ENCODE results near the gene TSHZ1. TPM values are rescaled to one million over a fixed set of nuclear protein-coding genes. Genes with fewer than 3 reads are reported as not detected.

TSHZ1 gene
- total RNA-seq, 4 donors from 2014 or later, result 14.1 to 23.3 (median 17.6) TPM

- H3K4me3 ChIP-seq (ENCODE audit: low read depth, poor library complexity, severe bottlenecking), result no peak overlapping the region
- DNase-seq (ENCODE audit: low spot score in 2 of 2), result no peak
- TF ChIP-seq CTCF (IDR thresholded peaks at IDR 0.05), result no peak
- no peak for TF ChIP-seq POLR2A (IDR thresholded peaks at IDR 0.05)
- intact Hi-C loops (cut with DNase I; ENCODE audit: low total_unique reads), result no loop called here
- 86 to 89% methylated on average over 5 of the region's 5 CpGs for WGBS, 2 donors
Measured at GRCh38 chr18:75314117-75314516, 103.5 kb downstream of the TSHZ1 start.

GRCh38 chr18:75314606-75315005 is 104.0 kb downstream of the TSHZ1 start:
- TF ChIP-seq POLR2A (IDR thresholded peaks at IDR 0.05) (no peak), CTCF (IDR thresholded peaks at IDR 0.05) (no peak)
- no peak overlapping the region for H3K4me3 ChIP-seq (ENCODE audit: low read depth, poor library complexity, severe bottlenecking)
- WGBS, 2 donors, result 91 to 92% methylated on average over 1 of the region's 1 CpG
- intact Hi-C loops (cut with DNase I; ENCODE audit: low total_unique reads), result no loop called here
- no peak for DNase-seq (ENCODE audit: low spot score in 2 of 2)

GRCh38 chr18:75316223-75316622 is 105.6 kb downstream of the TSHZ1 start:
- intact Hi-C loops (cut with DNase I; ENCODE audit: low total_unique reads), result no loop called here
- DNase-seq (ENCODE audit: low spot score in 2 of 2), result no peak
- no peak overlapping the region for H3K4me3 ChIP-seq (ENCODE audit: low read depth, poor library complexity, severe bottlenecking)
- 84 to 86% methylated on average over 10 of the region's 10 CpGs for WGBS, 2 donors
- no peak for TF ChIP-seq POLR2A (IDR thresholded peaks at IDR 0.05)

GRCh38 chr18:75316826-75317225 is 106.2 kb downstream of the TSHZ1 start:
- no peak overlapping the region for H3K4me3 ChIP-seq (ENCODE audit: low read depth, poor library complexity, severe bottlenecking)
- TF ChIP-seq POLR2A (IDR thresholded peaks at IDR 0.05) (no peak), CTCF (IDR thresholded peaks at IDR 0.05) (no peak)
- intact Hi-C loops (cut with DNase I; ENCODE audit: low total_unique reads), result no loop called here
- no peak for DNase-seq (ENCODE audit: low spot score in 2 of 2)
- 93 to 95% methylated on average over 8 of the region's 8 CpGs for WGBS, 2 donors

GRCh38 chr18:75317300-75317699 is 106.7 kb downstream of the TSHZ1 start:
- intact Hi-C loops (cut with DNase I; ENCODE audit: low total_unique reads), result no loop called here
- 93 to 94% methylated on average over 17 of the region's 17 CpGs for WGBS, 2 donors
- no peak overlapping the region for H3K4me3 ChIP-seq (ENCODE audit: low read depth, poor library complexity, severe bottlenecking)
- no peak for DNase-seq (ENCODE audit: low spot score in 2 of 2)
- no peak for TF ChIP-seq CTCF (IDR thresholded peaks at IDR 0.05)

GRCh38 chr18:75317703-75318102 is 107.1 kb downstream of the TSHZ1 start:
- no peak for DNase-seq (ENCODE audit: low spot score in 2 of 2)
- intact Hi-C loops (cut with DNase I; ENCODE audit: low total_unique reads), result no loop called here
- H3K4me3 ChIP-seq (ENCODE audit: low read depth, poor library complexity, severe bottlenecking), result no peak overlapping the region
- TF ChIP-seq POLR2A (IDR thresholded peaks at IDR 0.05) (no peak), CTCF (IDR thresholded peaks at IDR 0.05) (no peak)
- 94 to 96% methylated on average over 11 of the region's 11 CpGs for WGBS, 2 donors
